ENCODE measurements around the gene EPHX1. TPM values are rescaled to one million over a fixed set of nuclear protein-coding genes. Genes with fewer than 3 reads are reported as not detected.
A peak's percentile ranks its signal among the peaks of the same experiment; 100 is the strongest.

The EPHX1 gene
- polyA plus RNA-seq, 1 donor = 51.2 TPM

- Histone ChIP-seq H3K4me3 (ENCODE audit: low read length) (no peak overlapping the region), H3K9me3 (ENCODE audit: control insufficient read depth, low read depth, low read length) (no peaks in the 10 kb centered on the region), H3K27ac (ENCODE audit: low read length) (peak overlapping the region; percentile 59), H3K36me3 (ENCODE audit: control insufficient read depth, insufficient read depth, low read length) (no peaks in the 10 kb centered on the region), H3K27me3 (ENCODE audit: control insufficient read depth, insufficient read depth, low read length) (no peaks in the 10 kb centered on the region), H3K4me1 (ENCODE audit: control insufficient read depth, insufficient read depth, low read length) (peaks cover 35% of the 10 kb centered on the region)
- WGBS (ENCODE audit: insufficient coverage, low lambda C conversion rate) = no CpG with 5 or more reads among the region's 17 CpGs
- peak; percentile 35 to 42 for DNase-seq
Measured at GRCh38 chr1:225816643-225817538, 7.0 kb downstream of the EPHX1 start.

- peaks cover 33% of the 10 kb centered on the region for H3K4me1 ChIP-seq (ENCODE audit: control insufficient read depth, insufficient read depth, low read length)
- peak overlapping the region; percentile 59 for H3K27ac ChIP-seq (ENCODE audit: low read length)
- no peaks in the 10 kb centered on the region for H3K27me3 ChIP-seq (ENCODE audit: control insufficient read depth, insufficient read depth, low read length)
- 100% methylated on average over 1 of the region's 8 CpGs for WGBS (ENCODE audit: insufficient coverage, low lambda C conversion rate)
- no peaks in the 10 kb centered on the region for H3K36me3 ChIP-seq (ENCODE audit: control insufficient read depth, insufficient read depth, low read length)
- DNase-seq = no peak
- H3K4me3 ChIP-seq (ENCODE audit: low read length) = no peak overlapping the region
- no peaks in the 10 kb centered on the region for H3K9me3 ChIP-seq (ENCODE audit: control insufficient read depth, low read depth, low read length)
Measured at GRCh38 chr1:225817611-225818061, 7.7 kb downstream of the EPHX1 start.

GRCh38 chr1:225818229-225818628 is 8.3 kb downstream of the EPHX1 start:
- peaks cover 27% of the 10 kb centered on the region for H3K4me1 ChIP-seq (ENCODE audit: control insufficient read depth, insufficient read depth, low read length)
- H3K36me3 ChIP-seq (ENCODE audit: control insufficient read depth, insufficient read depth, low read length) = no peaks in the 10 kb centered on the region
- no CpG with 5 or more reads among the region's 7 CpGs for WGBS (ENCODE audit: insufficient coverage, low lambda C conversion rate)
- DNase-seq = no peak
- no peaks in the 10 kb centered on the region for H3K27me3 ChIP-seq (ENCODE audit: control insufficient read depth, insufficient read depth, low read length)
- no peak overlapping the region for H3K4me3 ChIP-seq (ENCODE audit: low read length)
- H3K27ac ChIP-seq (ENCODE audit: low read length) = no peak overlapping the region
- H3K9me3 ChIP-seq (ENCODE audit: control insufficient read depth, low read depth, low read length) = no peaks in the 10 kb centered on the region

- Histone ChIP-seq H3K4me1 (ENCODE audit: control insufficient read depth, insufficient read depth, low read length) (peaks cover 20% of the 10 kb centered on the region), H3K27me3 (ENCODE audit: control insufficient read depth, insufficient read depth, low read length) (no peaks in the 10 kb centered on the region), H3K4me3 (ENCODE audit: low read length) (no peak overlapping the region), H3K27ac (ENCODE audit: low read length) (no peak overlapping the region), H3K9me3 (ENCODE audit: control insufficient read depth, low read depth, low read length) (no peaks in the 10 kb centered on the region), H3K36me3 (ENCODE audit: control insufficient read depth, insufficient read depth, low read length) (no peaks in the 10 kb centered on the region)
- WGBS (ENCODE audit: insufficient coverage, low lambda C conversion rate) = 53% methylated on average over 2 of the region's 12 CpGs
- no peak for DNase-seq
Measured at GRCh38 chr1:225819346-225820192, 9.6 kb downstream of the EPHX1 start.

- no peaks in the 10 kb centered on the region for H3K27me3 ChIP-seq (ENCODE audit: control insufficient read depth, insufficient read depth, low read length)
- H3K4me1 ChIP-seq (ENCODE audit: control insufficient read depth, insufficient read depth, low read length) = peaks cover 26% of the 10 kb centered on the region
- H3K36me3 ChIP-seq (ENCODE audit: control insufficient read depth, insufficient read depth, low read length) = no peaks in the 10 kb centered on the region
- H3K4me3 ChIP-seq (ENCODE audit: low read length) = no peak overlapping the region
- H3K27ac ChIP-seq (ENCODE audit: low read length) = no peak overlapping the region
- 95% methylated on average over 4 of the region's 5 CpGs for WGBS (ENCODE audit: insufficient coverage, low lambda C conversion rate)
- no peaks in the 10 kb centered on the region for H3K9me3 ChIP-seq (ENCODE audit: control insufficient read depth, low read depth, low read length)
- no peak for DNase-seq
Measured at GRCh38 chr1:225820522-225821120, 10.7 kb downstream of the EPHX1 start.

GRCh38 chr1:225822655-225823403 is 12.9 kb downstream of the EPHX1 start:
- WGBS (ENCODE audit: insufficient coverage, low lambda C conversion rate) = no CpG with 5 or more reads among the region's 12 CpGs
- no peak overlapping the region for H3K27ac ChIP-seq (ENCODE audit: low read length)
- H3K9me3 ChIP-seq (ENCODE audit: control insufficient read depth, low read depth, low read length) = no peaks in the 10 kb centered on the region
- peaks cover 31% of the 10 kb centered on the region for H3K4me1 ChIP-seq (ENCODE audit: control insufficient read depth, insufficient read depth, low read length)
- no peaks in the 10 kb centered on the region for H3K27me3 ChIP-seq (ENCODE audit: control insufficient read depth, insufficient read depth, low read length)
- H3K4me3 ChIP-seq (ENCODE audit: low read length) = no peak overlapping the region
- H3K36me3 ChIP-seq (ENCODE audit: control insufficient read depth, insufficient read depth, low read length) = no peaks in the 10 kb centered on the region
- DNase-seq = no peak

- H3K27ac ChIP-seq (ENCODE audit: low read length) = no peak overlapping the region
- H3K36me3 ChIP-seq (ENCODE audit: control insufficient read depth, insufficient read depth, low read length) = no peaks in the 10 kb centered on the region
- H3K27me3 ChIP-seq (ENCODE audit: control insufficient read depth, insufficient read depth, low read length) = no peaks in the 10 kb centered on the region
- peaks cover 31% of the 10 kb centered on the region for H3K4me1 ChIP-seq (ENCODE audit: control insufficient read depth, insufficient read depth, low read length)
- DNase-seq = no peak
- H3K9me3 ChIP-seq (ENCODE audit: control insufficient read depth, low read depth, low read length) = no peaks in the 10 kb centered on the region
- WGBS (ENCODE audit: insufficient coverage, low lambda C conversion rate) = no CpG with 5 or more reads among the region's 12 CpGs
- H3K4me3 ChIP-seq (ENCODE audit: low read length) = no peak overlapping the region
Measured at GRCh38 chr1:225823811-225824261, 13.9 kb downstream of the EPHX1 start.

- WGBS (ENCODE audit: insufficient coverage, low lambda C conversion rate) = no CpG with 5 or more reads among the region's 12 CpGs
- no peak overlapping the region for H3K4me3 ChIP-seq (ENCODE audit: low read length)
- H3K27me3 ChIP-seq (ENCODE audit: control insufficient read depth, insufficient read depth, low read length) = no peaks in the 10 kb centered on the region
- H3K36me3 ChIP-seq (ENCODE audit: control insufficient read depth, insufficient read depth, low read length) = no peaks in the 10 kb centered on the region
- H3K4me1 ChIP-seq (ENCODE audit: control insufficient read depth, insufficient read depth, low read length) = peaks cover 31% of the 10 kb centered on the region
- no peak for DNase-seq
- H3K27ac ChIP-seq (ENCODE audit: low read length) = peak overlapping the region; percentile 45
- no peaks in the 10 kb centered on the region for H3K9me3 ChIP-seq (ENCODE audit: control insufficient read depth, low read depth, low read length)
Measured at GRCh38 chr1:225824533-225824941, 14.6 kb downstream of the EPHX1 start.

GRCh38 chr1:225825078-225825477 is 15.2 kb downstream of the EPHX1 start:
- no peak overlapping the region for H3K4me3 ChIP-seq (ENCODE audit: low read length)
- peak; percentile 75 to 86 for DNase-seq
- no peaks in the 10 kb centered on the region for H3K27me3 ChIP-seq (ENCODE audit: control insufficient read depth, insufficient read depth, low read length)
- WGBS (ENCODE audit: insufficient coverage, low lambda C conversion rate) = no CpG with 5 or more reads among the region's 6 CpGs
- peak overlapping the region; percentile 45 for H3K27ac ChIP-seq (ENCODE audit: low read length)
- peaks cover 2% of the 10 kb centered on the region for H3K36me3 ChIP-seq (ENCODE audit: control insufficient read depth, insufficient read depth, low read length)
- no peaks in the 10 kb centered on the region for H3K9me3 ChIP-seq (ENCODE audit: control insufficient read depth, low read depth, low read length)
- peaks cover 31% of the 10 kb centered on the region for H3K4me1 ChIP-seq (ENCODE audit: control insufficient read depth, insufficient read depth, low read length)

Measured in large intestine (tissue), 3 donors.